GM18502 (cell line): ENCODE results near the gene MATN1.

Experiments
- ATAC-seq: cut with Tn5 transposase; IDR thresholded peaks from one replicate; pipeline ENCODE4 v1.9.1; 2021; ENCODE audit warnings: mild to moderate bottlenecking; ENCODE audit not compliant: unreplicated experiment, poor library complexity

Gene MATN1

DNA sequence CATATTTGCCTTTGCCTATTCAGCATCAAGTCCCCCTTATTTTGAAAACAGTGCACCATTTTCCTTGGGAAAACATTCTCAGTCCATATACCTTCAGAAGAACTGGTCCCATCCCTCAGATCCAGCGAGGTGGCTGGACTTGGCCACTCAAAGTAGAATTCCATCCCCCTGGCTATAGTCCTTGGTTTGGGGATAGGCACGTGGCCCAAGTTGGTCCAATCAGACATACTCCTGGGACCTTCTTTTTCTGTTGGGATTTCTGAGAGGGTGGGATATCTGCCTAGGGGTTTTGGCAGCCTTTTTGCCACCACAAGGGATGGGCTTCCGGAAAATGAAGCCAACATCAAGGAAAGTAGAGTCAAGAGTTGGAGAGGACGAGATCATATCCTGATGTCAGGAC lies 10.7 kb upstream of the MATN1 start:
- ATAC-seq = no peak

DNA sequence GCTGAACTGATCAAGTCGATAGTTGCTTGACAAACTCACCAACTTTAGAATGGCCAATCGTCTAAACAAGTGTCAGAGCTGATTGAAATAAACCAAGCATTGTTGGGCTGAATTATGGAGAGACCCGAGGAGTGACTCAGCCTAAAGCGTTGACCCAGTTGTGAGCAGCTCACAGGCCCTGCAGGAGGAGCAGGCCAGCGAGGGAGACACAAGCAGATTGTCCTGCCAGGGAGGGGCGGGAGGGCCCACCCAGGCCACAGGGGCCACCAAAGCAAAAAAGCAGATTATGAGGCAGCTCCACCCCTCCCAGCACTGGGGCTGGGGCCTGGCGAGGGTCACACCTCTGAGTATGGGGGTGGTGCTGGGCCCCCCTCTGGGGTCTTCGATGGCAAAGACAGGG lies 10.1 kb upstream of the MATN1 start:
- ATAC-seq = no peak

DNA sequence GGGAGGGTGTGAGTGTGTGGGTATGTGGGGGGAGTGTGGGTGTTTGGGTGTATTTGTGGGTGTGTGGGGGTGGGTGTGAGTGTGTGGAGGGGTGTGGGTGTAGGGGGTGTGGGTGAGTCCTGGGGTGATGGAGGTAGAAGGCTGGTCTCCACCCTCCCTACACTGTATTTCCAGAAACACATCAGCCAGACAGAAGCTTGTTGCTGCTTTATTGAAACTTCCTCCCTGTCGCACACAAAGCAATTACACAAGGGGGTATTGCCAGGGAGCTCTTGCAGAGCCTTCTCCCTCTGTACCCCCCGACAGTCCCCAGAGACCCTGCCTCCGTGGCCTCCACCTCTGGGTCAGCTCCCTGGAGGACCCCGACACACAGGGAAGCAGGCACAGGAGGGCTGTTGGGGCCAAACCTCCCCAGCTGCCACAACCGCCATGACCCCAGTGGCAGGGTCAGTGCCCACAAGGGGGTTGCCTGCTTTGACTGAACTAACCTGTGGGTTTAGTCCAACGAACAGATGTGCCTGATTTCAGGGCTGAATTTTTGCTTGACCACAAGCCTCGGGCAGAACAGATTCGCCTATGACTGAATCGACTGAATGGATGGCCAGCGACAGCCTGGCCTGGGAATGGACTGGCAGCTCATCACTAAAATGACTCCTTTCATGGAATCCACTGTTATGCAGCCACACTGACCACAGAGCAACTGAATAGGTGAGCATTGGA lies 9.1 kb upstream of the MATN1 start:
- ATAC-seq = no peak

DNA sequence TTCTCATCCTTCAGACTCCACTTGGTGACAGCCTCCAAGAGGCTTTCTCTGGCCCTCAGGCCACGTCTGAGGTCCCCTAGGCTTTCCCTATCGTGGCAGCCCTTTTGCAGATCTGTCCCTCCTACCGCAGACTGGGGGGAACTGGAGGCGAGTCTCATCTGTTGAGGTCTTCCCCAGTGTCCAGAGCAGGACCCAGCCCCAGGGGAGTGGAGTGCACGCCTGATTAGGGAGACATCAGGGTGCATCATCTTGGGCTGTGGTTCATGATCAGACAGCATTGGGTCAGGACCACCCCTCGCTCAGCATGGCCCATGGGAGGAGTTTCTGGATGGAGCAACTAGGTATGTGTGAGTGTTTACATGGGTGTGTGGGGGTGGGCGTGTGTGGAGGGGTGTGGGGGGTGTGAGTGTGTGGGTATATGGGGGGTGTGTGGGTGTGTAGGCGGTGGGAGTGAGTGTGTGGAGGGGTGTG lies 8.5 kb upstream of the MATN1 start:
- ATAC-seq = no peak

DNA sequence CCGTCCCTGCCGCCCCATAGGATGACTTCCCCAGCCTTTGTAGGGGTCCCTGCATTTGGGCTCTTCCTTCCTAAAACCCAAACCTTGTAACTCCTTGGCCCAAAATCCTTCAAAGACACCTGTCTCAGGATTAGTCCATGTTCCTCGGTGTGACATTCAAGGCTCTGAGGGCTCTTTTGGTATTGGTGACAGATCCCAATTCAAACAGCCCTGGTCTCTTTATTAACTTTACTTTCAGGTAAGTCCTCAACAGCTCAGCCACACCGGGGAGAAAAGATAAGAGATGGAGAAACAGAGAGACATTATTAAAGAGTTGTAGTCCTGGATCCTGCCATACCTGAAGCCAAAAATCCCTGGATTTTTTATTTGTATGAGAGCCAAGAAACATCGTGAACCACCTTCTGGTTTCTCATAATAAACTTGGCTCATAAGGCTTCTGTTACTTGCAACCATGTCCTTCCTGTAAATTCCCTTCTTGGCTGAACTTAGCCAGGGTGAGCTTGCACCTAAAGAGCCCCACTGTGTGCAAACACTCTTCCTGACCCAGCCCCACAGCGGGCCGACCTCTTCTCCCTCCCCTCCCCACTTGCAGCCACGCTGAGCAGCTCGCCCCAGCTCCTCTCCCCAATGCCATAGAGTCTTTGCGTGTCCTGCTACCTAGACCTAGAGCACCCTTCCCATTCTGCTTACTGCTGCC lies 7.9 kb upstream of the MATN1 start:
- ATAC-seq = no peak

DNA sequence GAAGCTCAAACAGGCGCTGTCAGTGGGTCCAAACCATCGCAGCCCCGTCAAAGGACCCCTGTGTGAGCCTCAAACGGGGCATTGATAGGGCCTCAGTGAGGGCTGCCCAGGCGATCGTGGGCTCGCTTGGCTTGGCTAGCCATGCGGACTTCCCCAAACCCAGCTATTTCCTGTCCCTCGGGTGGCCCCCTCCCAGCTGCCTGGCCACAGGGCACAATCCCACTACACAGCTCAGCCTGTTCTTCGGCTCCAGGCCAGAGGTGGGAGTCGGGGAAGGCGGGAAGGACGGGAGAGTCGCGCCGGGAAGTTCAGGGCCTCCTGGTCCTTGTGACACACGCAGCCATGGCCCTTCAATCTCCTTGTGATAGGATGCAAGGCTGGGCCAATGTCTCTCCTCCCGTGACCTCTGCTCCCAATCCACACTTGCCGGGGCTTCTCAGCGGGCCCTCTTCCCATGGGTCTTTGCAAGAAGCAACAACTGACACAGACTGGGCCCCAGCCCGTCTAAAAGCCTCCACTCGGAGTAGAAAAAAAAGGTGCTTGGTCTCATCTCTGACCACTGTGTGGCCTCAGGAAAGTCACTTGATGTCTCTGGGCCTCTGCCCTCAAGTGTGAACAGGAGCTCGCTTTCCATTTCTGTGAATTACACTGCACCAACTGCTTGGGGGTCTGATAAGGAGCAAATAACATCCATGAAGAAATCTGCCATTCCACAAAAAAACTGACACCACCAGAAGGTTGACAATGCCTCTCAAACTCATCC lies 7.1 kb upstream of the MATN1 start:
- ATAC-seq = no peak

DNA sequence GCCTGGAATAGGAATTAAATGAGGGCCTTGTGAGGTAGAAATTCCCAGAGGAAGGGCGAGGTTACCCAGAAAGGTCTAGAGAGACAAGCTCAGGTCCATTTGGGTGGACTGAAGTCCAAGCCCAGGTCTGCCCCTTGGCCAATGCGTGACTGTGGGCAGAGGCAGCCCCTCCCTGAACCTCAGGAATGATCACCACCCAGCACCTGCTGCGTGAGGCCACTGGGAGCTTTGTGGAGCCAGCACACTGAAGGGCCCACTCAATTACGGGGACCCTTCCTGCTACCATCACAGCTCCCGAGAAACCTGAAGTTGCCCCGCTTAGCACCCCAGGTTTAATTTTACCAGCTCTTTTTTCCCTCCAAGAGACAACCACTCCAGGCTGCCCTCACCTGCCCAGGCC lies 6.5 kb upstream of the MATN1 start:
- ATAC-seq = no peak

DNA sequence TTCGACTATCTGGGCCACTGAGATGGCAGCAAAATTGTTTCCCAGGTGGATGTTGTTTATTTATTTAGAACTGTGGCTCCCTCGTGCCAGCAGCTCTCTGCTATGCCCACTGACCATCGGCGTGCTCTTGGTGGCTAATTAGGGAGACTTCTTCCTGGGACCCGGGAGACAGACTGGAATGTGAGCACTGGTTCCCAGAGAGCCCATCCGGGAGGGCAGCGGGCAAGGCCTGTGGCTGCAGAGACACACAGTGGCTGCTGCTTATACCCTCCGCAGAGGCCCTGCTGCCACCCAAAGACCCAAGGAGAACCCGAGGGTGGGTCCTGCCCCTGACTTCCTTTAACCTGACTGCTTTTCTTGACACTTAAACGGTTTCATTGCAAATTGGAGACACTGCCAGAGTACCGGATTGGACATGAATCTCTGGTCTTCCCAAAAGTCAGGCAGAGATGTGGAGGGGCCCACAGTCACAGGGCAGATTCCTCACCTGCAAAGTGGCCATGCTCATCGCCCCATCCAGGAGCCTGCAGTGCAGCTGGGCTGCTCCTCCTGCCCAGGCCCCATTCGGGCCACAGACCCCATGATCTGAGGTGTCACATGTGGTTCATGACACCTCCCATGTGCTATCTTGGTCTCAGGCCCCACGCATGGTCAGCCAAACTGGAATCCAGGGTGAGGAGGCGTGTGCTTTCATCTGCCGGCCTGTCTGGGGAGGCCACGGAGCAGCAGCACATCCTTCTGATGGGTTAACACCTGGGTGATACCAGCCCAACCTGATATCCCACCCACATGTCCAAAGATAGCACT lies 5.7 kb upstream of the MATN1 start:
- no peak for ATAC-seq

DNA sequence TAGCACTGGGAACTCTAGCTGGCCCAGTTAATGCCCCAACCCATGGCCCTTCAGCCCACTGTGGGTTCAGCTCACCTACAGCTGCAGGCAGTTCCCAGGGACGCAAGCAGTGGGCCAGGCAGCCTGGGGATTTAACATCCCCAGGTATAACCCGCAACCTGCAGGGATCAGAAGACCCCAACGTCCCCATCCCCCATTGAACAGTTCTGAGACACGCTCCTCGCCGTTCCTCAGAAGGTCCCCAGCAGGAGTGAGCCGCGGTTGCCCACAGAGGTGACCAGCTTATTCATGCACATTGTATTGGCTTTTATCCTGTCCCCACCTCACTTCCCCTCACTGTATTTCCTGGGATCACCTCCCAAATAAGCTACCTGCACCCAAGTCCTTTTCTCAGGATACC lies 5.0 kb upstream of the MATN1 start:
- ATAC-seq = no peak

DNA sequence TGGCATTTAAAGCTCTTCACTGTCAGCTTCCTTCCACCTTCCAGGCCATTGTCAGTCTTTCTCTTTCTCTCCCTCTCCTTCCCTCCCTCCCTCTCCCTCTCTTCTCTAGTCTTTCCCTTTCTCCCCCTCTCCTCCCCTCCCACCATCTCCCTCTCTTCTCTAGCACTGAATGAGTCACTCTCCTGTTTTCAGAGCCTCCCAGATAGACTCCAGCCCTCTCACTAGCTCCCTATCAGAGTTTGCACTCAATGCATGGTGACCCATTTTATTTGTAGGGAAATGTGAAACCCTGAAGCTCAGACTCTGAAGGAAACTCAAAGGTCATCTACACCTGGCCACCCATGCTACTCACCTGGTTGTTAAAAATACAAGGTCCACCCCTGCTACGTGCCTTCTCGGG lies 4.4 kb upstream of the MATN1 start:
- no peak for ATAC-seq

DNA sequence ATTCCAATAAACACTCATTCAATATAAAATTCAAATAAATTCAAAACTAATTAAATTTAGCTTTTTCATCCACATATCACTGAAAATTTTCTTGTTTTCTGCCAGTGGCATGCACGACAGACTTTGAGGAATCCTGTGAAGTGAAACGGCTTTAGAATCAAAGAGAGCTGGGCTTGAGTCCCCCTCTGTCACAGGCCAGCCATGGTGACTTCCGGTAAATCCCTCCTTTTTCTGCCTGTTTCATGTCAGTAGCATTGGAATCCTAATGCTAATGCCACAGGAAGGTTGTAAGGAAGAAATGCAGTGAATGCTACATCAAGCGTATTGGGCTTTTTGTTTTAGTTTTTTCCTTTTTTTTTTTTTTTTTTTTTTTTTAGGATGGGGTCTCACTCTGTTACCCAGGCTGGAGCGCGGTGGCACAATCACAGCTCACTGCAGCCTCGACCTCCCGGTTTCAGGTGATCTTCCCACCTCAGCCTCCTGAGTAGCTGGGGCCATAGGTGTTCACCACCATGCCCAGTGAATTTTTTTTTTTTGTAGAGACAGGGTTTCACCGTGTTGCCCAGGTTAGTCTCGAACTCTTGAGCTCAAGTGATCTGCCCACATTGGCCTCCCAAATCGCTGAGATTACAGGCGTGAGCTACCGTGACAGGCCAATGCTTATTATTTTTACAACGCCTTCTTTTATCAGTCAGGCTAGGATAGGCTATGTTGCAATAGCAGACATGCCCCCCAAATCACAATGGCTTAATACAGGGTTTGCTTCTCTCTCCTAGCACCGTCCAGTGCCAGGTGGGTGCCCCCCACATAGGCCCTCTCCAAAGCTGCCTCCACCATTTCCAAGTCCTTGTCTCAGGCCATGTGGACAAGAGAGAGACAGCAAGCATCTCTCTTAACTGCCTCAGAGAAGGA lies 3.6 kb upstream of the MATN1 start:
- no peak for ATAC-seq

DNA sequence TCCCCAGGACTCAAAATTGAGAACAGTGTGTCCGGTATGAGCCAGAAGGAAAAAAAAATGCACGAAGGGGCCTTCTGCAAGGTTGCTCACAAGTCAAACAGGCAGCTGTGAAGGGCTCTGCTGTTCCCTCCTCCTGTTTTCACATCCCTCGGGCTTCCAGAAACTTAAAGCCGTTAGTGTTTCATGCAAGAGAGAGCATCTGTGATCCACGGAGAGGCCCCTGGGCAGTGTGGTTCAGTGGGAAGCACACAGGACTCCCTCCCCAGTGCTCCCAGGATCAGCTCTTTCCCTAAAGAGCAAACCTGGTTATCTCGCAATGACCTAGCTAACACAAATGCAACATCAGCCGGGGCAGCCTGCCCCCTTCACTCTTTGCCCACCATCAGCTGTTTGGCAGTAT lies 2.9 kb upstream of the MATN1 start:
- ATAC-seq = no peak

DNA sequence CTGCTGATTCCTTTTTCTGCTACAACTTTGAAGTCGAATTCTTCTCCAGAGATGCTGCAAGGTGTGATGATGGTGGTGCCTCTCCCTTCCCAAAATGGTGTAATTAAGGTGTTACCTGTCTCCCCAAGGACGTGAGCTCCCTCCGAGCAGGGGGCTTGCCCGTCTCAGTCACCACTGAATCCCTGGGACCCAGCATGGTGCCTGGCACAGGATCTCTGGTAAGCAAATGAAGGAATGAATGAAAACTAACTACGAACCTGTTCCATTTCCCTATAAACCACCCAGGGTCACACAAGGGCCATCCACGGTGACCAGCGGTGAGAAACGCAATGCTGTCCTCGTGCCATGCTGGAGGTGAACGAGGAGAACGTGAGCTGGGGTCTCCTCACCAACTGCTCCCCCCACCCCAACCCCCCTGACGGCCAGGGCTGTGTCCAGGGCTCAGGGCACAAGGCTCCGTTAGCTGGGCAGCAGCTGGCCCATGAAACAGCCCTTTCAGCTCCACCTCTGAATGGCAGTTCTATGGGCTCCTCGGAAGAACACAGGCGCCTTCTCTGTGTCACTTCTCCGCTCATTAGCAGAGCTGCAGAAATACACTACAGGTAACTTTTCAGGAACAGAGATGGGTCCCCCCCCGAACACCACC lies 2.2 kb upstream of the MATN1 start:
- no peak for ATAC-seq

DNA sequence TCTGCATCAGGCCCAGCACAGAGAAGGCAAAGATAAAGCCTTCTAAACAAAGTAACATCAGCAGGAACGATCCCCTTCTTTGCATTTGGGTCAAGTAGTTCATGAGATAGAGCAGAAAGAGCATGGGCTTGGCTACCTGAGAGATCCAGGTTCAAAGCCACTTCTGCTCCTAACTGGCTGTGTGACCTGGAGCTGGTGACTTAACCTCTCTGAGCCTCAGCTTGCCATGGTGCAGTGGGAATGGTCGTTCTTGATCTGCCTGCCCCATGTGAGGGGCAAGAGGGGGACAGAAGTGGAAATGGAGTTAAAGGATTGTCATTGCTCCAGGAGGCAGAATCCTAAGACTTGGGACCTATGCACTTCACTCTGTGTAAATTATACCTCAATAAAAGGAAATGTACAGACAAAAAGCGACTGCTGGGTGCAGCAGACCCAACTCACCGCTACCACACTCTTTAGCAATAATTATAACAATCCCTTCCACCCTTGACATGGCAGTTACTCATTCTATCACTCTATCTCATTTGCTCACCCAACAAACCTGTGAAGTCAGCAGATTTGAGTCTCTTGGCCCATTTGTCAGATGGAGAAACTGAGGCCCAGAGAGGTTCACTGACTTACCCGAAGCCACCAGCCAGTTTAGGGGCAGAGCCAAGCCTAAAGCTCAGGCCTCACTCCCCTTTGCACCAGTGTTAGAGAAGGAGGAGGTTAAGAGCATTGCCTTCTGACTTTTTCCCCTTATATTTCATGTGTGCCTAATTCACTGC lies 1.5 kb upstream of the MATN1 start:
- no peak for ATAC-seq

DNA sequence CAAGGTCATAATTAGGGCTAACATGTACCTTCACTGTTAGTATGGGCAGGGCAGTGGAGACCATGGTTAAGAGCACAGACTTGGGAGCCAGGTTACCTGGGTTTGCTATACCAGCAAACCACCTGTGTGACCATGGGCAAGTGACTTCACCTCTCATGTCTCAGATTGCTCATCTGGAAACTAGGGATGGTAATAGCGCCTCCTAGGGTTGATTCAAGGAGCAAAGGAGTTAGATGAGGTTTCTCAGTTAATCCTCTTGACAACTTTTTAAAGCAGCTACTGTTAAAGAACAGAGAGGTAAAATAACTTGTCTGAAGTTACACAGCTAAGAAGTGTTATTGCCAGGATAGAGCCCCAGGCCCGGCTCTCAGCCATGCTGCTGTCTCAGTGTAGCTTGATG lies 790 bp upstream of the MATN1 start:
- ATAC-seq = no peak

DNA sequence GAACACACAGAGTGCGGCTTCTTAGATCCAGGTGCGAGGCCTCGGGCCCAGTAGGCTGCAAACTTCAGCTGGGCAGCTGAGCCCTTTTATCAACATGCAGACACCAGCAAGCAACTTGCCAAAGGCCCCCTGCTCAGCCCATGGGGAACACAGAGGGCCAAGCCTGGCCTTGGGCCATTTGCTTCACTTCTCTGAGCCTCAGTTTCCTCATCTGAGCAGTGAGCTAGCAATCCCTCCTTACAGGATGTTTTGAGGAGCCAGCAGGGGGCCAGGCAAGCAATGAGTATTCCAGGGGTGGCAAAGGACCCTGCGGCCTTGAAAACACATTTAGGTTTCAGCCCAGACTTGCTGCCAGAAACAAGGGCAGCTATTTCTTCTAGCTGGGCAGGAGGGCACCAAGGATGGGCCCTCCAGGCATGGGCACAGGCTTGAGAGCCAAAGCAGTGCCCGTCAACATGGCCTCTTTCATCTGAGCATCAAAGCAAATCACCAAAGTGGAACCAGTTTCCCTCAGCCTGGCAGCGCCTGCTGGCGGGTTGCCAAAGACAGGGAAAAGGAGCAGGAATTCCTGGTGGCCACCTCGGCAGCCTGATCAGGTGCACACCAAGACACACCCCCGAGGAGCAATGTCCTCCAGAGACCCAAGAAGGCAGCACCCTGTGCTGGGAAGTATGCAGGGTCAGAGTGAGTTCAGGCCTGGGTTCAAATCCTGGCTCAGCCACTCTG lies 1.4 kb downstream of the MATN1 start:
- ATAC-seq = no peak

DNA sequence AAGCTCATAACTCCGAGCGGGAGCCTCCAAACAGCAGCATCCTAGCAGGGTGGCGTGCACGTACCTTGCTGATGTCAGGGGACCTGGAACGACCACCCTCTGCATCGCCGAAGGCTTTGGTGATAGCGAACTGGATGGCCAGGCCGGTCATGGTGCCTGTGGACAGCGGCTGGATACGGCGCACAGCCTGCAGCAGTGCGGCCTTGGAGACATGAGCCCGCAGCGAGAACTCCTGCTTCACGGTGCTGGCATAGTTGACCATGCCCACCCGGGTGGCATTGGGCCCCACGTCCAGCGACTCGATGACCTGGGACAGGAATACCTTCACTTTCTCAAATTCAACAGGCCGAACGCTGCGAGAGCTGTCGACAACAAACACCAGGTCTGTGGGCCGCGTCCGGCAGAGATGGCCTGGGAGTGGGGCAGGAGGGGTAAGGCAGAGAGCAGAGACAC lies 2.0 kb downstream of the MATN1 start:
- ATAC-seq = no peak
